ENCODE measurements around the gene WNT11.

WNT11 gene

DNA sequence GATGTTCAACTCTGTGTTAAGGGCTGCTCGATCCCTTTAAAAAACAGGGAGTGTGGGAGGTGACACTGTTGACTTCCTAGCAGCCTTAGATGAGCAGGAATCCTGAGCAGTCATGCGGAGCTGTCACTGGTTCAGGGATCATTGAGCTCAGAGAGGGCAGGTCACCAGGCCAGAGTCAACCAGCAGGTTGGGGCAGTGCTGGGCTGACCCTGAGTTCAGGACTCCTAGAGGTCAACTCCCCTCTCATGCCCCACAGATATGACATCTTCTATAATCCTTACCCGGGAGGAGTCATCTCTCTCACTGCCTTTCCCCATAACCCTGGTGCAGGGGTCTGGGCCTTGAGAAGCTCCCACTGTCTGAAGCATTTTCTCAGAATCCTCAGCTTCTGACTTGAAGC, 12.9 kb upstream of the WNT11 start:
- Histone ChIP-seq H3K9ac (ENCODE audit: insufficient read length) (no peak overlapping the region), H3K9me3 (ENCODE audit: low read depth, low read length) (no peaks in the 10 kb centered on the region), H3K4me3 (no peak overlapping the region), H3K36me3 (ENCODE audit: insufficient read depth, low read length) (no peaks in the 10 kb centered on the region), H3K27ac (no peak overlapping the region)
- no peak for TF ChIP-seq EZH2 (IDR thresholded peaks at IDR 0.05)
- no peak for TF ChIP-seq POLR2AphosphoS5 (IDR thresholded peaks at IDR 0.05; ENCODE audit: borderline replicate concordance, low read depth, low read length)
- TF ChIP-seq FOXP2 (optimal IDR thresholded peaks at IDR 0.05; ENCODE audit: control extremely low read depth, extremely low read length, insufficient read depth) = no peak
- no peak for DNase-seq (ENCODE audit: low read depth, low spot score)

DNA sequence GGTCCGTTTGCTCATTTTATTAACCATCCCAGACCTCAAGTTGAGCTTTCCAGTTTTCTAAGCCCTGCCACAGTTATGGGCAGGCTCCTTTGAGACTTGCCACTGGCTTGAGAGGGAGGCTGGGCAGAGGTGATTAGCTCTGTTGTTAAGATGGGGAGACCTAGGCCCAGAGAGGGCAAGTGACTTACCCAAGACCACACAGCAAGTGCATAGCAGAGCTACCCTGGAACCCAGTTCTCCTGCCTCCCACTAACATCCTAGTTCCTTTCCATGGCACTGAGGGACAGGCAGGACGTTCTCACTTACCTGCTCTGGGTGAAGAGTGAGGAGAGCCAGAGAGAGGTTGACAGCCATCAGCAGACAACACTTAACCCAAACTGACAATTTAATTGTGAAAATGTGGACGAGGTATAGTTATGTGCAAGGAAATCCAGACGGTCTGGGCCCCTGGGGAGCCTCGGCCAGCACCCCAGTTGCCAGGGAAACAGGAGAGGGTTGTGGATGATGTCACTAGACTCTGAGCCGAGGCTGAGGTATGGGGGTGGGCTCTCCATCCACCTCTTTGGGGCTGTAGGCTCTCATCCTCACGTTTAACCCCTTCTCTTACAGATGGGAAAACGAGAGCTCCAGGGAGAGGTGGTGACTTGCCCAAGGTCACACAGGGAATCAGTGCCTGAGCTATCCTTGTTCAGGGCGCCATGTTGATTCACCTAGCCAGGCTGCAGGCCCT, 12.3 kb upstream of the WNT11 start:
- no peak overlapping the region for H3K9ac ChIP-seq (ENCODE audit: insufficient read length)
- no peak for TF ChIP-seq FOXP2 (optimal IDR thresholded peaks at IDR 0.05; ENCODE audit: control extremely low read depth, extremely low read length, insufficient read depth)
- no peak for TF ChIP-seq POLR2AphosphoS5 (IDR thresholded peaks at IDR 0.05; ENCODE audit: borderline replicate concordance, low read depth, low read length)
- TF ChIP-seq EZH2 (IDR thresholded peaks at IDR 0.05) = no peak
- no peak for DNase-seq (ENCODE audit: low read depth, low spot score)
- no peaks in the 10 kb centered on the region for H3K9me3 ChIP-seq (ENCODE audit: low read depth, low read length)
- no peak overlapping the region for H3K27ac ChIP-seq
- no peak overlapping the region for H3K4me3 ChIP-seq
- H3K36me3 ChIP-seq (ENCODE audit: insufficient read depth, low read length) = no peaks in the 10 kb centered on the region

DNA sequence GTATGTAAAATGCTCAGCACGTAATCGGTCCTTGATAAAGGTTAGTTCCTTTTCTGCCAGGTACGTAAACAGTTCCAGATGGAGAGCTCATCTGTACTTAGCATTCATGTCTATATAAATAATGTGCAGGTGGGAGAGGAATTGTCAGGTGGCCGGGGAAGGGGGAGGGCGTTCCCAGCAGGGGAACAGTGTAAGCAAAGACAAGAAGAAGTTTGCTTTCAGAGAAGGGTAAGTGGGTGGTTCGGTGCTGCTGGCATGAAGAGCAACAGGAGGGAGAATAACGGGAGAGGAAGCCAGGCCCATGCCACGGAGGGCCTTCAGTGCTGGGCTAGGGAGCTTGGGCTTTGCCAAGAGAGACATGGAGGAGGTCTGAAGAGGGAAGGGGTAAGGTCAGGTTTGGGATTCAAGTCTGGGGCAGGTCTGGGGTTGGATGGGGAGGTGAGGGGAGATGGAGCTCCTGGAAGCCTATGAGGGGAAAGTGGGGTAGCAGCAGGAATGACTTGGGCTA, 11.4 kb upstream of the WNT11 start:
- Histone ChIP-seq H3K9ac (ENCODE audit: insufficient read length) (no peak overlapping the region), H3K27ac (no peak overlapping the region), H3K36me3 (ENCODE audit: insufficient read depth, low read length) (no peaks in the 10 kb centered on the region), H3K4me3 (no peak overlapping the region), H3K9me3 (ENCODE audit: low read depth, low read length) (no peaks in the 10 kb centered on the region)
- TF ChIP-seq EZH2 (IDR thresholded peaks at IDR 0.05) = no peak
- TF ChIP-seq FOXP2 (optimal IDR thresholded peaks at IDR 0.05; ENCODE audit: control extremely low read depth, extremely low read length, insufficient read depth) = no peak
- no peak for TF ChIP-seq POLR2AphosphoS5 (IDR thresholded peaks at IDR 0.05; ENCODE audit: borderline replicate concordance, low read depth, low read length)
- no peak for DNase-seq (ENCODE audit: low read depth, low spot score)

DNA sequence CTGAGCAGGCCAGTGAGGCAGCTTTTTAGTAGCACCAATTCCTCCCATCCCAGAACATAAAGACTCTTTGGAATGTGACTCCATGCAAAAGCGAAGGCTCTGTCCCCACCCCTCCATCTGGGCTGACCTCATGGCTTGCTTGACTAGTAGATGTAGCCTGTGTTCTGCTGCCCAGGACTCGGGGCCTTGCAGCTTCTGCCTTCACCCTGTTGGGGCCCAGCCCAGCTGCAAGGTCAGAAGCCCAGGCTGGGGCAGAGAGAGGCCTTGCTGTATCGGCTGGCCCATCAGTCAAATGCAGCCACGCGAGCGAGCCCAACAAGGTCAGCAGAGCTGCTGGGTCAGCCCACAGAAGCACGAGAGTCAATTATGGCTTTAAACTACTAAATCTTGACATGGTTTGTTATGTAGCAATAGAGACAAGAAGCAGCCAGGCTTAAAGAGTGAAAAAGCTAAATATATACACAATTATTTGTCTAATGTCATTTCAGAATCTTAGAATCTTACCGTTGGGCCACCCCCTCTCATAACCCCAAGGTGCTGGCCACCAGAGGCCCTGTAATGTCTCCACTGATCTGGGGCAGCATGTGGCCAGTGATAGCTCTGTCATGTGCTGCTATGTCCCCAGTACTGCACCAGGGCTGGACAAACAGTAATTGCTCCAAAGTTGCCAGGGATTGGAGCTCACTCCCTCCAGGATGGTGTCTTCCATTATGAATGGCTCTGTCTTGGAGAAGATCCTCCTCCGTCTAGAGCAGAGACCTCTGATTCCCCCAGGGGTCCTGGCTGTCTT, 10.4 kb upstream of the WNT11 start:
- no peak for DNase-seq (ENCODE audit: low read depth, low spot score)
- TF ChIP-seq POLR2AphosphoS5 (IDR thresholded peaks at IDR 0.05; ENCODE audit: borderline replicate concordance, low read depth, low read length) = no peak
- no peak for TF ChIP-seq FOXP2 (optimal IDR thresholded peaks at IDR 0.05; ENCODE audit: control extremely low read depth, extremely low read length, insufficient read depth)
- TF ChIP-seq EZH2 (IDR thresholded peaks at IDR 0.05) = no peak
- no peak overlapping the region for H3K4me3 ChIP-seq

DNA sequence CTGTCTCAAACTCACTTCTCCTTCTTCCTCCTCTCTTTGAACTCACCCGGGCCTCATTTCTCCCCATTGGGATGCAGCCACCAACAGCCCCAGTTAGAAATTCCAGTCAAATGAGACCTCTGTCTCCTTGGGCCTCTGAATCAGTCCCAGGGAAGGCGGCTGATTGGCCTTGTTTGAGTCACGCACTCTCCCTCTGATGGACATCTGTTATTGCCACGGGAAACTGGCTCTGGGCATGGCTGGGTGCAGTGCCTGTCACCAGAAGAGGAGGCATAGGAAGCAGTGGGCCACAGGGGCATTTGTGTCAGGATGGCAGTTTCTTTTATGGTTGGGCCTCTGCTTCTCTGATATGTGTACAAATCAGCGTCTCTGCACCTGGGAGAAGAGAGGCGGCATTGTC, 9.6 kb upstream of the WNT11 start:
- H3K27ac ChIP-seq = no peak overlapping the region
- H3K9me3 ChIP-seq (ENCODE audit: low read depth, low read length) = no peaks in the 10 kb centered on the region
- no peak overlapping the region for H3K9ac ChIP-seq (ENCODE audit: insufficient read length)
- DNase-seq (ENCODE audit: low read depth, low spot score) = no peak
- TF ChIP-seq POLR2AphosphoS5 (IDR thresholded peaks at IDR 0.05; ENCODE audit: borderline replicate concordance, low read depth, low read length) (no peak), EZH2 (IDR thresholded peaks at IDR 0.05) (no peak), FOXP2 (optimal IDR thresholded peaks at IDR 0.05; ENCODE audit: control extremely low read depth, extremely low read length, insufficient read depth) (no peak)
- no peaks in the 10 kb centered on the region for H3K36me3 ChIP-seq (ENCODE audit: insufficient read depth, low read length)
- H3K4me3 ChIP-seq = no peak overlapping the region

More for the DNA sequence above, 10.4 kb upstream of the WNT11 start:
- H3K9me3 ChIP-seq (ENCODE audit: low read depth, low read length) = no peaks in the 10 kb centered on the region
- H3K27ac ChIP-seq = no peak overlapping the region
- H3K36me3 ChIP-seq (ENCODE audit: insufficient read depth, low read length) = no peaks in the 10 kb centered on the region
- no peak overlapping the region for H3K9ac ChIP-seq (ENCODE audit: insufficient read length)

DNA sequence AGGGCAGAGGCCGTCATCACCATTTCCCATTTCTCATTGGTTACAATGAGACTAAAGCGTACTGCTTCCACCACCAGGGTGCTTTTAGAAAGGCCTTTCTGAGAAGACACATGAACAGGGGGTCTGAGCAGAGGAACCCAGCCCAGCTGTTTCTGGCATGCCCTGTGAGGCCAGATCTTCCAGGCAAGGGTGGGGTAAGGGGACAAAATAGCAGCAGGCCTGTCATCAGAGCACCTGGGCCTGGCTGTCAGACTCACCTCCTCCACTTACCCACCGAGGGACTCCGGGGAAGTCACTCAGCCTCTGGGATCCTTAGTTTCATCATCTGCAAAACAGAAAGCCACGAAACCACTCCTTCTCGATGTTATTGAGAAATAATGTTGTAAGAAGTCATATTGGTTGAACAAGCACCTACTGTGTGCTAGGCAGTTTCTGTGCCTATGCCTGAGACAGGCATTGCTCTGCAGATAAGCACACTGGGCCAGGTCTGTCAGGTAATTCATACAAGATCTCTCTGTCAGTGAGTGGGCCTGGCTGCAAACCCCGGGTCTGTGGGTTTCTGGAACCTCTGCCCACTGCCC, 8.8 kb upstream of the WNT11 start:
- DNase-seq (ENCODE audit: low read depth, low spot score) = no peak
- H3K4me3 ChIP-seq = no peak overlapping the region
- no peaks in the 10 kb centered on the region for H3K36me3 ChIP-seq (ENCODE audit: insufficient read depth, low read length)
- no peak overlapping the region for H3K9ac ChIP-seq (ENCODE audit: insufficient read length)
- no peaks in the 10 kb centered on the region for H3K9me3 ChIP-seq (ENCODE audit: low read depth, low read length)
- no peak for TF ChIP-seq POLR2AphosphoS5 (IDR thresholded peaks at IDR 0.05; ENCODE audit: borderline replicate concordance, low read depth, low read length)
- TF ChIP-seq EZH2 (IDR thresholded peaks at IDR 0.05) = no peak
- TF ChIP-seq FOXP2 (optimal IDR thresholded peaks at IDR 0.05; ENCODE audit: control extremely low read depth, extremely low read length, insufficient read depth) = no peak
- no peak overlapping the region for H3K27ac ChIP-seq

DNA sequence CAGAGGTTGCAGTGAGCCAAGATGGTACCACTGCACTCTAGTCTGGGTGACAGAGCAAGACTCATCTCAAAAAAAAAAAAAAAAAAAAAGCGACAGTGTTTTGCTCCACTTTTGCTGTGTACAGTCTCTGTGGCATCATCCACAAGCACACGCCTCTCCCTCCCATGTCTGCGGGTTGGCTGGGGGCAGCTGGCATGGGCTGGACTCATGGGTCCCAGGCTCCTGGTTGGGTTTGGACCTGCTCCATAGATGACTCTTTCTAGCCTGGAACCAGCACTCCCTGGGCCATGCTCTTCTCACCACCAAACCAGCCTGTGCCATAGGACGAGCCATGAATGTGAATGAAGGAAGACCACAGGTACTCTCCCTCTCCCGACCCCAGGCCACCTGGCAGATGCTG, 7.9 kb upstream of the WNT11 start:
- Histone ChIP-seq H3K9me3 (ENCODE audit: low read depth, low read length) (no peaks in the 10 kb centered on the region), H3K36me3 (ENCODE audit: insufficient read depth, low read length) (no peaks in the 10 kb centered on the region), H3K27ac (no peak overlapping the region), H3K4me3 (no peak overlapping the region), H3K9ac (ENCODE audit: insufficient read length) (no peak overlapping the region)
- DNase-seq (ENCODE audit: low read depth, low spot score) = no peak
- TF ChIP-seq FOXP2 (optimal IDR thresholded peaks at IDR 0.05; ENCODE audit: control extremely low read depth, extremely low read length, insufficient read depth) = no peak
- TF ChIP-seq EZH2 (IDR thresholded peaks at IDR 0.05) = no peak
- no peak for TF ChIP-seq POLR2AphosphoS5 (IDR thresholded peaks at IDR 0.05; ENCODE audit: borderline replicate concordance, low read depth, low read length)

Data from SK-N-MC (cell line).